ENCODE data around the gene KCNQ4.

The KCNQ4 gene

GRCh38 chr1:40856116-40856515, 72.5 kb downstream of the KCNQ4 start:
- H3K27me3 ChIP-seq (ENCODE audit: insufficient read depth, poor library complexity, severe bottlenecking) = no peaks in the 10 kb centered on the region
- H3K27ac ChIP-seq (replicated peaks) = no peak overlapping the region
- DNase-seq (ENCODE audit: low read depth in 1 of 2, low spot score in 1 of 2) = no peak
- TF ChIP-seq SPI1 (IDR thresholded peaks at IDR 0.05; ENCODE audit: borderline replicate concordance, low read depth) = no peak
- no peak for TF ChIP-seq GABPA (IDR thresholded peaks at IDR 0.05; ENCODE audit: low read depth)
- TF ChIP-seq REST (IDR thresholded peaks at IDR 0.05; ENCODE audit: insufficient replicate concordance, low read depth) = no peak
- TF ChIP-seq POLR2AphosphoS5 (IDR thresholded peaks at IDR 0.05; ENCODE audit: low read depth) = no peak
- no peak for TF ChIP-seq CTCF (IDR thresholded peaks at IDR 0.05; ENCODE audit: insufficient read depth, low read length)
- no peak overlapping the region for H3K4me3 ChIP-seq (replicated peaks; ENCODE audit: insufficient read depth, low read length)

- Histone ChIP-seq H3K4me3 (replicated peaks; ENCODE audit: insufficient read depth, low read length) (no peak overlapping the region), H3K27ac (replicated peaks) (no peak overlapping the region), H3K27me3 (ENCODE audit: insufficient read depth, poor library complexity, severe bottlenecking) (no peaks in the 10 kb centered on the region)
- no peak for DNase-seq (ENCODE audit: low read depth in 1 of 2, low spot score in 1 of 2)
- no peak for TF ChIP-seq SPI1 (IDR thresholded peaks at IDR 0.05; ENCODE audit: borderline replicate concordance, low read depth)
- TF ChIP-seq GABPA (IDR thresholded peaks at IDR 0.05; ENCODE audit: low read depth) = no peak
- no peak for TF ChIP-seq POLR2AphosphoS5 (IDR thresholded peaks at IDR 0.05; ENCODE audit: low read depth)
- TF ChIP-seq REST (IDR thresholded peaks at IDR 0.05; ENCODE audit: insufficient replicate concordance, low read depth) = no peak
- TF ChIP-seq CTCF (IDR thresholded peaks at IDR 0.05; ENCODE audit: insufficient read depth, low read length) = no peak
These were observed 73.2 kb downstream of the KCNQ4 start for GRCh38 chr1:40856656-40857302.

GRCh38 chr1:40857737-40858136, 74.2 kb downstream of the KCNQ4 start:
- DNase-seq (ENCODE audit: low read depth in 1 of 2, low spot score in 1 of 2) = no peak
- H3K4me3 ChIP-seq (replicated peaks; ENCODE audit: insufficient read depth, low read length) = no peak overlapping the region
- H3K27me3 ChIP-seq (ENCODE audit: insufficient read depth, poor library complexity, severe bottlenecking) = no peaks in the 10 kb centered on the region
- TF ChIP-seq SPI1 (IDR thresholded peaks at IDR 0.05; ENCODE audit: borderline replicate concordance, low read depth) (no peak), GABPA (IDR thresholded peaks at IDR 0.05; ENCODE audit: low read depth) (no peak), CTCF (IDR thresholded peaks at IDR 0.05; ENCODE audit: insufficient read depth, low read length) (no peak), POLR2AphosphoS5 (IDR thresholded peaks at IDR 0.05; ENCODE audit: low read depth) (no peak), REST (IDR thresholded peaks at IDR 0.05; ENCODE audit: insufficient replicate concordance, low read depth) (no peak)
- H3K27ac ChIP-seq (replicated peaks) = no peak overlapping the region
